SK-N-SH (cell line): ENCODE measurements around the gene NCBP3. TPM values are rescaled to one million over a fixed set of nuclear protein-coding genes. Genes with fewer than 3 reads are reported as not detected.

Experiments
- CTCF ChIA-PET: fragments of 300-600, 350-600 bp; formaldehyde crosslinking; extraction: SDS; loops from one replicate; lab custom pipeline; 2021; lab: Yijun Ruan, JAX
- POLR2A ChIA-PET: fragments of 350-600 bp; sonication (Branson Sonifier 250); formaldehyde crosslinking; extraction: SDS; loops from one replicate; lab custom pipeline; 2020; ENCODE audit warnings: antibody characterized with exemption, inconsistent platforms; lab: Yijun Ruan, JAX
- DNase-seq: peaks from one replicate; pipeline ENCODE4 v3.0.0; 2012
- H2AFZ ChIP-seq: fragments of 200-600 bp; sonication (generic); 2 replicates; pipeline ENCODE4 v1.8.1; 2016; ENCODE audit warnings: antibody characterized with exemption, mild to moderate bottlenecking, low read depth
- H3F3A ChIP-seq: fragments of 200-600 bp; sonication (generic); replicated peaks from 2 replicates; pipeline ENCODE3; 2016; ENCODE audit warnings: antibody characterized with exemption, mild to moderate bottlenecking; ENCODE audit not compliant: insufficient read depth
- H3K27ac ChIP-seq, 2 experiments: fragments of 200-500 bp in 1 of 2; fragments of 200-600 bp in 1 of 2; sonication (Bioruptor generic) in 1 of 2; sonication (generic), shearing (Covaris generic) in 1 of 2; 2 replicates each; pipeline versions ENCODE4 v1.5.1 to v1.6.1; 2014 to 2016; ENCODE audit warnings: low read depth in 2 of 2, inconsistent platforms in 1 of 2, low read length in 1 of 2, mild to moderate bottlenecking in 1 of 2, mixed read lengths in 1 of 2
- H3K27me3 ChIP-seq: fragments of 200-600 bp; sonication (generic), shearing (Covaris generic); 2 replicates; pipeline ENCODE4 v1.6.1; 2016; ENCODE audit warnings: mixed run types; ENCODE audit not compliant: insufficient read depth
- H3K36me3 ChIP-seq, 2 experiments: fragments of 200-500 bp in 1 of 2; fragments of 200-600 bp in 1 of 2; sonication (Bioruptor generic) in 1 of 2; sonication (generic) in 1 of 2; replicated peaks in 1 of 2; 2 replicates each; pipeline versions ENCODE3 to v1.5.1; 2014 to 2016; ENCODE audit warnings: low read length in 1 of 2, mild to moderate bottlenecking in 1 of 2; ENCODE audit not compliant: insufficient read depth in 2 of 2, control insufficient read depth in 1 of 2
- H3K4me1 ChIP-seq, 2 experiments: fragments of 200-500 bp in 1 of 2; fragments of 200-600 bp in 1 of 2; sonication (Bioruptor generic) in 1 of 2; sonication (generic), shearing (Covaris generic) in 1 of 2; 2 replicates each; pipeline versions ENCODE4 v1.5.1 to v1.6.1; 2014 to 2016; ENCODE audit warnings: low read depth in 1 of 2, low read length in 1 of 2, mixed run types in 1 of 2; ENCODE audit not compliant: insufficient read depth in 2 of 2, control insufficient read depth in 1 of 2
- H3K4me2 ChIP-seq: fragments of 200-600 bp; sonication (generic), shearing (Covaris generic); 2 replicates; pipeline ENCODE4 v1.6.1; 2017; ENCODE audit warnings: mixed run types
- H3K4me3 ChIP-seq, 2 experiments: fragments of 200-500 bp in 1 of 2; fragments of 200-600 bp in 1 of 2; sonication (Bioruptor generic) in 1 of 2; sonication (generic), shearing (Covaris generic) in 1 of 2; 2 replicates each; pipeline versions ENCODE4 v1.5.1 to v1.8.1; 2014 to 2016; ENCODE audit warnings: low read depth in 2 of 2, inconsistent platforms in 1 of 2, low read length in 1 of 2, mild to moderate bottlenecking in 1 of 2, mixed read lengths in 1 of 2, moderate library complexity in 1 of 2
- H3K79me2 ChIP-seq: fragments of 200-600 bp; sonication (generic); 2 replicates; pipeline ENCODE4 v1.8.1; 2017; ENCODE audit warnings: mild to moderate bottlenecking; ENCODE audit not compliant: insufficient read depth
- H3K9ac ChIP-seq: fragments of 200-600 bp; sonication (generic); 2 replicates; pipeline ENCODE4 v1.6.1; 2017; ENCODE audit warnings: mixed run types
- H3K9me2 ChIP-seq: fragments of 200-600 bp; sonication (generic); 2 replicates; pipeline ENCODE4 v1.6.1; 2017; ENCODE audit warnings: mixed run types
- H3K9me3 ChIP-seq: fragments of 200-600 bp; sonication (generic); 2 replicates; pipeline ENCODE4 v1.6.1; 2017; ENCODE audit warnings: mixed run types, mild to moderate bottlenecking, moderate library complexity
- H4K20me1 ChIP-seq: fragments of 200-600 bp; sonication (generic); 2 replicates; pipeline ENCODE4 v1.6.1; 2017; ENCODE audit warnings: mild to moderate bottlenecking, mixed run types; ENCODE audit not compliant: insufficient read depth
- PBX3 ChIP-seq: IDR thresholded peaks from 2 replicates; pipeline ENCODE4; 2012
- RCOR1 ChIP-seq: fragments of 150-350 bp; IDR thresholded peaks from 2 replicates; pipeline ENCODE4 v1.6.1; 2017; ENCODE audit warnings: antibody characterized with exemption, low read length
- TEAD4 ChIP-seq: IDR thresholded peaks from 2 replicates; pipeline ENCODE4 v1.4.0; 2012; ENCODE audit warnings: mild to moderate bottlenecking, borderline replicate concordance; ENCODE audit not compliant: insufficient read depth
- YY1 ChIP-seq: IDR thresholded peaks from 2 replicates; pipeline ENCODE4 v1.4.0; 2012; ENCODE audit warnings: low read depth, mild to moderate bottlenecking
- ZBTB33 ChIP-seq: IDR thresholded peaks from 2 replicates; pipeline ENCODE4 v1.4.0; 2012; ENCODE audit warnings: low read depth, borderline replicate concordance
- WGBS: methylation state at CpG from one replicate; pipeline ENCODE4 v1.1.6; 2017; ENCODE audit warnings: low lambda C conversion rate; 5-methylcytosine and 5-hydroxymethylcytosine counted together
- polyA plus RNA-seq, 3 experiments: library from polyadenylated mRNA; depleted of rRNA; stranded (reverse); fragments of >200 nt; gene quantifications; 2 replicates each; pipeline ENCODE4 v1.2.3, GENCODE V29; 2012

The NCBP3 gene
- polyA plus RNA-seq, 1 of the 3 experiments (the other 2 are of a cell fraction): 6.5 TPM

GRCh38 chr17:3893720-3894116 lies 47.7 kb upstream of the NCBP3 start:
- Histone ChIP-seq H3K36me3 (no peaks in the 10 kb centered on the region), H3K79me2 (peaks cover 11% of the 10 kb centered on the region; the same call in 1 of the 2 replicates), H3F3A (peaks cover 19% of the 10 kb centered on the region), H2AFZ (peak overlapping the region; percentile 88; the same call in 1 of the 2 replicates), H3K9me2 (no peaks in the 10 kb centered on the region), H3K27ac (no peak overlapping the region; a peak in 1 of 4 replicates), H3K9me3 (no peaks in the 10 kb centered on the region), H4K20me1 (no peaks in the 10 kb centered on the region), H3K4me1 (peaks cover 9 to 39% of the 10 kb centered on the region in 2 experiments; a peak in 3 of 4 replicates), H3K4me2 (peak overlapping the region; percentile 77), H3K9ac (peak overlapping the region; percentile 67; the same call in 1 of the 2 replicates), H3K4me3 (peak overlapping the region in 1 of 2 experiments; percentile 73; a peak in 2 of 4 replicates), H3K27me3 (no peaks in the 10 kb centered on the region)
- WGBS: 88% methylated on average over 7 of the region's 7 CpGs
- CTCF ChIA-PET: interaction anchor here (0.8 to 1.7 kb wide), 4 partner anchors 20 to 181 kb away, joined by 3 to 10 read pairs (median 3); partner anchors contain the start of gene NCBP3
- TF ChIP-seq YY1: no peak
- DNase-seq: no peak
- POLR2A ChIA-PET: no interaction called here

GRCh38 chr17:3893003-3893719 lies 47.1 kb upstream of the NCBP3 start, which contains the start of gene CAMKK1:
Gene CAMKK1, minus strand, starts transcription at chr17:3893053. Its CDS starts 7,366 bp downstream, at chr17:3885687.
- Histone ChIP-seq H3K4me2 (peak within 1 kb of the TSS; percentile 96), H3K9me2 (no peaks in the 10 kb centered on the region), H3K79me2 (peaks cover 16% of the 10 kb centered on the region; the same call in 1 of the 2 replicates), H3K9me3 (no peaks in the 10 kb centered on the region), H3K27me3 (no peaks in the 10 kb centered on the region), H2AFZ (peak within 1 kb of the TSS; percentile 88)
- TF ChIP-seq ZBTB33 (no peak), TEAD4 (no peak), PBX3 (peak; percentile 74), RCOR1 (0 out of 2 replicates have a peak, but pooled peaks have one; percentile 26)
- TF ChIP-seq, all 33 proteins: peak for 2
- ChIA-PET POLR2A (no interaction called here), CTCF (interaction anchor here (1.0 to 1.7 kb wide), 3 partner anchors 21 to 182 kb away, joined by 3 to 10 read pairs (median 3); partner anchors contain the start of gene NCBP3)
- Histone ChIP-seq H3K9ac (peak within 1 kb of the TSS; percentile 69), H3F3A (peaks cover 19% of the 10 kb centered on the region), H3K4me3 (peak within 1 kb of the TSS; percentile 70 to 74), H4K20me1 (no peaks in the 10 kb centered on the region), H3K36me3 (no peaks in the 10 kb centered on the region), H3K4me1 (peaks cover 9 to 39% of the 10 kb centered on the region in 2 experiments; a peak in 3 of 4 replicates), H3K27ac (peak within 1 kb of the TSS in 1 of 2 experiments; percentile 72; a peak in 1 of 4 replicates)
- DNase-seq: peak; percentile 99
- WGBS: 22% methylated on average over 15 of the region's 75 CpGs
